HepG2 (cell line): ENCODE results near the gene SCUBE1. TPM values are rescaled to one million over a fixed set of nuclear protein-coding genes. Genes with fewer than 3 reads are reported as not detected.
A peak's percentile ranks its signal among the peaks of the same experiment; 100 is the strongest.

Source experiments
- ATAC-seq: fragments of 200-7000 bp; cut with Tn5 transposase; 3 replicates; pipeline ENCODE4 v1.9.1; 2020; ENCODE audit warnings: mild to moderate bottlenecking, moderate library complexity
- BruUV-seq: library from RNA; stranded (reverse); fragments of 400-500 nt; replicated peaks from 2 replicates; lab custom pipeline; 2021; lab: Mats Ljungman, UMichigan
- CTCF ChIA-PET: fragments of 300-600 bp; formaldehyde crosslinking; extraction: SDS; loops from one replicate; lab custom pipeline; 2021; ENCODE audit warnings: low total read pairs, inconsistent platforms, low intra/inter-chr PET ratio; lab: Yijun Ruan, JAX
- POLR2A ChIA-PET: fragments of 350-600 bp; sonication (Branson Sonifier 250); formaldehyde crosslinking; loops from one replicate; lab custom pipeline; 2020; ENCODE audit warnings: antibody characterized with exemption, inconsistent platforms; lab: Yijun Ruan, JAX
- DNase-seq: peaks from one replicate; pipeline ENCODE4 v3.0.0-alpha.2; 2015; ENCODE audit warnings: low spot score
- FAIRE-seq: peaks from 3 replicates; lab custom pipeline; 2011; peaks lifted over from hg19 to GRCh38; lab: Jason Lieb, UNC
- H2AFZ ChIP-seq: one replicate; pipeline ENCODE4 v1.6.1; 2011; ENCODE audit warnings: low read length, inconsistent platforms
- H3K27ac ChIP-seq: fragments of 300-600 bp; 3 replicates; pipeline ENCODE4 v1.8.0; 2011; ENCODE audit warnings: mixed run types, mild to moderate bottlenecking, mixed read lengths, low read length, inconsistent platforms; ENCODE audit not compliant: insufficient read depth; ENCODE audit errors: extremely low read length
- H3K27me3 ChIP-seq, 2 experiments: fragments of 200-600 bp in 1 of 2; 2 replicates in 1 of 2; 3 replicates in 1 of 2; pipeline versions ENCODE4 v1.6.0 to v1.8.0; 2011; ENCODE audit warnings: low read length in 2 of 2, mild to moderate bottlenecking in 2 of 2, moderate library complexity in 2 of 2, inconsistent platforms in 1 of 2; ENCODE audit not compliant: insufficient read depth in 2 of 2, control insufficient read depth in 1 of 2
- H3K36me3 ChIP-seq, 2 experiments: fragments of 200-600 bp in 1 of 2; replicated peaks in 1 of 2; 2 replicates in 1 of 2; 3 replicates in 1 of 2; pipeline versions ENCODE4 v1.5.1 to v1.8.0; 2011; ENCODE audit warnings: low read length in 2 of 2, inconsistent platforms in 1 of 2; ENCODE audit not compliant: insufficient read depth in 2 of 2, control insufficient read depth in 1 of 2
- H3K4me1 ChIP-seq: 2 replicates; pipeline ENCODE4 v1.5.1; 2012; ENCODE audit warnings: low read length, inconsistent platforms; ENCODE audit not compliant: insufficient read depth
- H3K4me2 ChIP-seq: 2 replicates; pipeline ENCODE4 v1.6.0; 2011; ENCODE audit warnings: low read depth, low read length, inconsistent platforms
- H3K4me3 ChIP-seq, 3 experiments: fragments of 200-600 bp in 1 of 3; sonication (generic), shearing (Covaris generic) in 1 of 3; replicated peaks in 1 of 3; 2 replicates each; pipeline ENCODE4 v1.5.1; 2011 to 2016; ENCODE audit warnings: low read length in 3 of 3, inconsistent platforms in 2 of 3, low read depth in 2 of 3, mild to moderate bottlenecking in 2 of 3, control low read depth in 1 of 3, mixed read lengths in 1 of 3; ENCODE audit not compliant: insufficient read depth in 1 of 3
- H3K79me2 ChIP-seq: one replicate; pipeline ENCODE4 v1.6.1; 2011; ENCODE audit warnings: low read length, inconsistent platforms; ENCODE audit not compliant: insufficient read depth
- H3K9ac ChIP-seq: 2 replicates; pipeline ENCODE4 v1.6.0; 2011; ENCODE audit warnings: mild to moderate bottlenecking, low read depth, low read length, inconsistent platforms; ENCODE audit not compliant: insufficient read depth
- H3K9me3 ChIP-seq: 2 replicates; pipeline ENCODE4 v1.5.1; 2012; ENCODE audit warnings: mild to moderate bottlenecking, low read length
- H4K20me1 ChIP-seq: 2 replicates; pipeline ENCODE4 v1.6.0; 2011; ENCODE audit warnings: inconsistent platforms, mild to moderate bottlenecking, low read length, moderate library complexity; ENCODE audit not compliant: insufficient read depth
- ADNP ChIP-seq: sonication (generic); formaldehyde crosslinking; IDR thresholded peaks from 2 replicates; pipeline ENCODE4 v1.4.0; 2020; ENCODE audit warnings: missing genetic modification reagents
- ATF7 ChIP-seq, 2 experiments: fragments of 450-650 bp in 1 of 2; sonication (generic) in 1 of 2; formaldehyde crosslinking in 1 of 2; IDR thresholded peaks; 2 replicates each; pipeline versions ENCODE4 v1.4.0 to v1.6.1; 2016 to 2020; ENCODE audit warnings: antibody characterized with exemption in 1 of 2, mild to moderate bottlenecking in 1 of 2, missing genetic modification reagents in 1 of 2
- CBX5 ChIP-seq: sonication (generic); formaldehyde crosslinking; IDR thresholded peaks from 2 replicates; pipeline ENCODE4 v1.4.0; 2020; ENCODE audit warnings: missing genetic modification reagents, borderline replicate concordance
- CHD4 ChIP-seq: fragments of 200-600 bp; sonication (generic); IDR thresholded peaks from 2 replicates; pipeline ENCODE4 v1.7.0; 2017; ENCODE audit warnings: mild to moderate bottlenecking, low read length, borderline replicate concordance
- DNMT3B ChIP-seq: conservative IDR thresholded peaks from 2 replicates; pipeline ENCODE4 v1.6.1; 2016; ENCODE audit warnings: missing biosample characterization, control low read depth
- HDAC2 ChIP-seq: sonication (generic); formaldehyde crosslinking; IDR thresholded peaks from 2 replicates; pipeline ENCODE4 v1.4.0; 2020; ENCODE audit warnings: missing genetic modification reagents
- HNRNPLL ChIP-seq: fragments of 200-400 bp; formaldehyde crosslinking; IDR thresholded peaks from 2 replicates; pipeline ENCODE4 v1.6.1; 2017; ENCODE audit warnings: mild to moderate bottlenecking, low read depth, low read length; ENCODE audit not compliant: poor library complexity, severe bottlenecking
- HOXD1 ChIP-seq: sonication (generic); formaldehyde crosslinking; IDR thresholded peaks from 2 replicates; pipeline ENCODE4 v1.5.0; 2020; ENCODE audit warnings: missing genetic modification reagents
- KDM1A ChIP-seq: IDR thresholded peaks from 2 replicates; pipeline ENCODE4 v1.6.1; 2016; ENCODE audit warnings: missing compliant biosample characterization
- MTF1 ChIP-seq: sonication (generic); formaldehyde crosslinking; IDR thresholded peaks from 2 replicates; pipeline ENCODE4 v1.5.0; 2020; ENCODE audit warnings: missing genetic modification reagents
- MYC ChIP-seq: sonication (generic); formaldehyde crosslinking; IDR thresholded peaks from 2 replicates; pipeline ENCODE4 v1.9.0; 2021; ENCODE audit warnings: missing genetic modification reagents, borderline replicate concordance
- PCBP2 ChIP-seq: fragments of 200-400 bp; formaldehyde crosslinking; optimal IDR thresholded peaks from 2 replicates; pipeline ENCODE3; 2018; ENCODE audit warnings: low read length, low read depth; ENCODE audit not compliant: poor library complexity, severe bottlenecking
- PHF8 ChIP-seq: sonication (generic); formaldehyde crosslinking; IDR thresholded peaks from 2 replicates; pipeline ENCODE4 v1.5.0; 2020; ENCODE audit warnings: missing genetic modification reagents
- RCOR2 ChIP-seq: IDR thresholded peaks from 2 replicates; pipeline ENCODE4 v1.6.1; 2016; ENCODE audit warnings: missing biosample characterization, missing genetic modification reagents
- TFAP4 ChIP-seq: sonication (generic); IDR thresholded peaks from 2 replicates; pipeline ENCODE4 v1.6.1; 2016; ENCODE audit warnings: low read depth, borderline replicate concordance
- ZBTB37 ChIP-seq: sonication (generic); formaldehyde crosslinking; IDR thresholded peaks from 2 replicates; pipeline ENCODE4 v1.4.0; 2020; ENCODE audit warnings: mild to moderate bottlenecking, missing genetic modification reagents
- ZC3H13 ChIP-seq: sonication (generic); formaldehyde crosslinking; IDR thresholded peaks from 2 replicates; pipeline ENCODE4 v1.8.1; 2023; ENCODE audit warnings: mild to moderate bottlenecking, missing genetic modification reagents, moderate library complexity
- ZFX ChIP-seq: sonication (generic); formaldehyde crosslinking; IDR thresholded peaks from 2 replicates; pipeline ENCODE4 v1.4.0; 2020; ENCODE audit warnings: mild to moderate bottlenecking, low read depth, missing genetic modification reagents, moderate library complexity
- ZMYM3 ChIP-seq: sonication (generic); formaldehyde crosslinking; IDR thresholded peaks from 2 replicates; pipeline ENCODE4 v1.5.1; 2020; ENCODE audit warnings: mild to moderate bottlenecking, missing genetic modification reagents
- ZNF629 ChIP-seq: sonication (generic); formaldehyde crosslinking; conservative IDR thresholded peaks from 2 replicates; pipeline ENCODE4 v1.5.0; 2020; ENCODE audit warnings: missing genetic modification reagents
- WGBS: methylation state at CpG from one replicate; pipeline ENCODE4 v1.1.6; 2017; ENCODE audit warnings: low lambda C conversion rate; 5-methylcytosine and 5-hydroxymethylcytosine counted together
- in situ Hi-C: cut with HindIII; loops from 2 replicates; pipeline ENCODE4 v1.10.0; 2017; ENCODE audit warnings: low pct_unique_long_range_greater_than_20kb; ENCODE audit not compliant: extremely low pct_ligation_motif_present
- intact Hi-C: fragments of 100-400 bp; cut with micrococcal nuclease; formaldehyde crosslinking; loops from one replicate; pipeline ENCODE4 v1.10.0; 2022; ENCODE audit not compliant: unreplicated experiment
- polyA plus RNA-seq, 8 experiments: library from polyadenylated mRNA; depleted of rRNA in 3 of 8; stranded (reverse) in 7 of 8; unstranded in 1 of 8; fragments of >200 nt; fragmentation: Illumina TruSeq in 4 of 8; extraction: Trizol in 4 of 8; gene quantifications; 2 replicates each; pipeline versions ENCODE4 v1.2.1 to v1.2.3, GENCODE V29; 2011 to 2016; ENCODE audit warnings: low read depth in 4 of 8, missing spikeins in 1 of 8, mixed read lengths in 1 of 8; ENCODE audit not compliant: insufficient read depth in 1 of 8
- total RNA-seq, 5 experiments: library from RNA; depleted of rRNA; stranded (reverse); fragments of >200 nt; fragmentation: Illumina TruSeq; extraction: Trizol; gene quantifications; 2 replicates each; pipeline ENCODE4 v1.2.3, GENCODE V29; 2016; ENCODE audit warnings: low read depth in 1 of 5

The SCUBE1 gene
- total and polyA plus RNA-seq, 2 of the 13 experiments (the other 11 are each of a cell fraction or from before 2014, with no cell fraction given) = under 0.01 to 0.05 TPM

- DNase-seq (no peak), FAIRE-seq (no peak), ATAC-seq (no peak)
- Histone ChIP-seq H3K4me3 (peak overlapping the region; percentile 54 to 65 (median 59)), H3K4me1 (peaks cover 21% of the 10 kb centered on the region), H3K9me3 (no peaks in the 10 kb centered on the region), H3K4me2 (peak overlapping the region; percentile 77), H4K20me1 (no peaks in the 10 kb centered on the region), H3K27me3 (peaks cover 6 to 36% of the 10 kb centered on the region in 2 experiments; a peak in 3 of 5 replicates), H3K36me3 (no peaks in the 10 kb centered on the region), H3K27ac (no peak overlapping the region), H3K9ac (no peak overlapping the region), H2AFZ (peak overlapping the region; percentile 37), H3K79me2 (no peaks in the 10 kb centered on the region)
- BruUV-seq = no TSS peak
- intact Hi-C loops = no loop called here
- 55% methylated on average over 10 of the region's 15 CpGs for WGBS
- TF ChIP-seq MTF1 (CRISPR knock-in tag) (no peak), ADNP (0 out of 2 replicates have a peak, but pooled peaks have one; percentile 31), CBX5 (0 out of 2 replicates have a peak, but pooled peaks have one; percentile 25), HOXD1 (CRISPR knock-in tag) (no peak), HDAC2 (CRISPR knock-in tag) (0 out of 2 replicates have a peak, but pooled peaks have one; percentile 17), RCOR2 (CRISPR knock-in tag) (peak; percentile 38; the same call in 1 of the 2 replicates), TFAP4 (no peak), KDM1A (CRISPR knock-in tag) (0 out of 2 replicates have a peak, but pooled peaks have one; percentile 55), ZMYM3 (CRISPR knock-in tag) (peak; percentile 87), HNRNPLL (peak; percentile 60), ZFX (0 out of 2 replicates have a peak, but pooled peaks have one; percentile 18), CHD4 (0 out of 2 replicates have a peak, but pooled peaks have one; percentile 48), ZC3H13 (CRISPR knock-in tag) (no peak), PHF8 (CRISPR knock-in tag) (0 out of 2 replicates have a peak, but pooled peaks have one; percentile 15), DNMT3B (CRISPR knock-in tag) (no peak), ZNF629 (CRISPR knock-in tag) (peak; percentile 96), PCBP2 (no peak), MYC (no peak), ZBTB37 (CRISPR knock-in tag) (no peak), ATF7 (IDR thresholded peaks at IDR 0.05) (no peak), ATF7 (CRISPR knock-in tag; IDR thresholded peaks at IDR 0.05) (peak; percentile 44; the same call in 1 of the 2 replicates)
- ChIA-PET CTCF (no interaction called here), POLR2A (no interaction called here)
- in situ Hi-C loops = no loop called here
Measured at GRCh38 chr22:43150731-43151206, 192.4 kb downstream of the SCUBE1 start.
